Mammary epithelial cell (primary cell): Measurements from ENCODE around the gene CERS1.

Experiments used
- CTCF ChIP-seq, 2 donors: IDR thresholded peaks in 1 of 2; conservative IDR thresholded peaks in 1 of 2; 2 replicates each; pipeline ENCODE4 v1.5.1; 2011 to 2012; ENCODE audit warnings: inconsistent platforms in 2 of 2, low read length in 2 of 2, mild to moderate bottlenecking in 2 of 2, control low read depth in 1 of 2, low read depth in 1 of 2; ENCODE audit not compliant: insufficient read depth in 1 of 2; ENCODE audit errors: extremely low read depth in 1 of 2
- EZH2 ChIP-seq: IDR thresholded peaks from 2 replicates; pipeline ENCODE4 v1.6.1; 2012; ENCODE audit warnings: low read length, inconsistent platforms, borderline replicate concordance

GRCh38 chr19:18843960-18844359, 52.0 kb downstream of the CERS1 start:
- TF ChIP-seq CTCF (conservative IDR thresholded peaks at IDR 0.05 in 1 of 2, IDR thresholded peaks at IDR 0.05 in 1 of 2; ENCODE audit: extremely low read depth in 1 of 2, insufficient read depth in 1 of 2, low read depth in 1 of 2, low read length in 2 of 2) (no peak), EZH2 (no peak)
